22Rv1 (cell line): ENCODE data around the gene SERPINI1.

ENCODE experiments used
- H3K27ac ChIP-seq: fragments of 450-650 bp; 2 replicates; pipeline ENCODE4 v1.5.1; 2017
- CTCF ChIP-seq: fragments of 450-650 bp; IDR thresholded peaks from 2 replicates; pipeline ENCODE4 v1.5.1; 2017; ENCODE audit warnings: mild to moderate bottlenecking
- ZFX ChIP-seq: fragments of 450-650 bp; IDR thresholded peaks from 2 replicates; pipeline ENCODE4 v1.6.1; 2017; ENCODE audit warnings: antibody characterized with exemption, borderline replicate concordance

SERPINI1 gene

GRCh38 chr3:167866331-167866730, 130.8 kb downstream of the SERPINI1 start:
- TF ChIP-seq CTCF (no peak), ZFX (no peak)

GRCh38 chr3:167867981-167868380, 132.5 kb downstream of the SERPINI1 start:
- no peak for TF ChIP-seq CTCF
- no peak for TF ChIP-seq ZFX
- no peak overlapping the region for H3K27ac ChIP-seq

More at GRCh38 chr3:167866331-167866730, 130.8 kb downstream of the SERPINI1 start:
- no peak overlapping the region for H3K27ac ChIP-seq

- no peak overlapping the region for H3K27ac ChIP-seq
- TF ChIP-seq CTCF (no peak), ZFX (no peak)
Measured at GRCh38 chr3:167870181-167870580, 134.7 kb downstream of the SERPINI1 start.

GRCh38 chr3:167870759-167871158, 135.2 kb downstream of the SERPINI1 start:
- TF ChIP-seq ZFX (no peak), CTCF (no peak)
- H3K27ac ChIP-seq = no peak overlapping the region

GRCh38 chr3:167872032-167872431, 136.5 kb downstream of the SERPINI1 start:
- no peak for TF ChIP-seq CTCF
- TF ChIP-seq ZFX = no peak
- no peak overlapping the region for H3K27ac ChIP-seq

- TF ChIP-seq CTCF = peak; percentile 60
- no peak for TF ChIP-seq ZFX
- no peak overlapping the region for H3K27ac ChIP-seq
Measured at GRCh38 chr3:167872941-167873340, 137.4 kb downstream of the SERPINI1 start.

DNA sequence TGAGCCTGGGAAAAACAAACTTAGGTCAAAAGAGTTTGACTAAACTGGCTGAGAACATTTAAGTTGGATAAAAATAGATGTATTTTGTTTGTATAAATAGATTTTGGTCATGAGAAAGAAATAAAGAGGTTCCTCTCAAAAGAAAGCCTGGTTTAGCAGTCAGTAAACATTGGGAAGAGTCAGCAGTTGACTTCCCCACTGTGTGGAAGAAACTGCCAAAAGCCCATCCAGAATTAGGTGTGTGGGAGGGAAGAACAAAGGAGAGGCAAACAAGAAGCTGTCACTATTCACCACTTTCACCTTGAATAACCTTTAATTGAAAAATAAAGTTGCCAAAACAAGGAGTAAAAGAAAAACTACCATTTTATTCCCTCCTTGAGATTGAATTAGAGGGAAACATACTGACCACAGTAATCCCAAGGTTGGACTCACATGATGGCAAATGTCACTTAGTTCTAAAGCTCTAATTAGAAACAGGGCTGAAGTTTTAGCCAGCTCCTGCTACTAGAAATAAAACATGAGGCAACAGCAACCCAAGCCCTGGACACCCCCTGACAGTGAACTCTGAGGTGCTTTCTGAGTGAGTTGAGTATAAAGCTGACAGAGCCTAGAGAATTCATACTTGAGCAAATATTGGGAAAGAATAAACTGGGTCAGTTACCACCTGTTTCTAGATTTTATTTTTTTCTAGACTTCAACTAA, 139.3 kb downstream of the SERPINI1 start:
- no peak overlapping the region for H3K27ac ChIP-seq
- TF ChIP-seq CTCF (no peak), ZFX (no peak)
